HL-60 (cell line): Measurements from ENCODE around the gene BEND6.

Source experiments
- POLR2AphosphoS5 ChIP-seq: IDR thresholded peaks from 2 replicates; pipeline ENCODE4 v1.6.1; 2012; ENCODE audit warnings: low read depth
- SPI1 ChIP-seq: IDR thresholded peaks from 2 replicates; pipeline ENCODE4 v1.6.1; 2012; ENCODE audit warnings: low read depth, mild to moderate bottlenecking, borderline replicate concordance
- TF ChIP-seq, protein P1 (sequence below): IDR thresholded peaks from one replicate; pipeline ENCODE4 v1.5.1; 2011; ENCODE audit warnings: low read length, control low read depth, inconsistent platforms; ENCODE audit not compliant: insufficient read depth

- TF ChIP-seq SPI1 (no peak), POLR2AphosphoS5 (no peak)
- TF ChIP-seq, protein P1, sequence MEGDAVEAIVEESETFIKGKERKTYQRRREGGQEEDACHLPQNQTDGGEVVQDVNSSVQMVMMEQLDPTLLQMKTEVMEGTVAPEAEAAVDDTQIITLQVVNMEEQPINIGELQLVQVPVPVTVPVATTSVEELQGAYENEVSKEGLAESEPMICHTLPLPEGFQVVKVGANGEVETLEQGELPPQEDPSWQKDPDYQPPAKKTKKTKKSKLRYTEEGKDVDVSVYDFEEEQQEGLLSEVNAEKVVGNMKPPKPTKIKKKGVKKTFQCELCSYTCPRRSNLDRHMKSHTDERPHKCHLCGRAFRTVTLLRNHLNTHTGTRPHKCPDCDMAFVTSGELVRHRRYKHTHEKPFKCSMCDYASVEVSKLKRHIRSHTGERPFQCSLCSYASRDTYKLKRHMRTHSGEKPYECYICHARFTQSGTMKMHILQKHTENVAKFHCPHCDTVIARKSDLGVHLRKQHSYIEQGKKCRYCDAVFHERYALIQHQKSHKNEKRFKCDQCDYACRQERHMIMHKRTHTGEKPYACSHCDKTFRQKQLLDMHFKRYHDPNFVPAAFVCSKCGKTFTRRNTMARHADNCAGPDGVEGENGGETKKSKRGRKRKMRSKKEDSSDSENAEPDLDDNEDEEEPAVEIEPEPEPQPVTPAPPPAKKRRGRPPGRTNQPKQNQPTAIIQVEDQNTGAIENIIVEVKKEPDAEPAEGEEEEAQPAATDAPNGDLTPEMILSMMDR = no peak
Observed at GRCh38 chr6:56956491-56956890, 1.6 kb downstream of the BEND6 start.
